Gastroesophageal sphincter (tissue), 4 donors: ENCODE results near the gene BCL2L1. TPM values are rescaled to one million over a fixed set of nuclear protein-coding genes. Genes with fewer than 3 reads are reported as not detected.

ENCODE experiments used
- ATAC-seq: fragments of 150-250 bp; one replicate; pipeline ENCODE4 v1.9.1; 2016; ENCODE audit warnings: mild to moderate bottlenecking, moderate library complexity
- H3K27ac ChIP-seq, 4 donors: fragments of 200-600 bp; sonication (generic) in 3 of 4; 1 replicate in 3 of 4; 2 replicates in 1 of 4; pipeline ENCODE4 v1.5.1; 2016 to 2019
- H3K27me3 ChIP-seq: fragments of 200-600 bp; sonication (generic); one replicate; pipeline ENCODE4 v1.5.1; 2019
- H3K36me3 ChIP-seq, 2 donors: fragments of 200-600 bp; sonication (generic); one replicate each; pipeline ENCODE4 v1.5.1; 2019; ENCODE audit warnings: control low read depth in 1 of 2
- H3K4me1 ChIP-seq, 3 donors: fragments of 200-600 bp; sonication (generic); 1 replicate in 2 of 3; 2 replicates in 1 of 3; pipeline ENCODE4 v1.5.1; 2016 to 2019; ENCODE audit warnings: control low read depth in 2 of 3
- H3K4me3 ChIP-seq, 2 donors: fragments of 200-600 bp; sonication (generic); one replicate each; pipeline ENCODE4 v1.5.1; 2019; ENCODE audit warnings: mild to moderate bottlenecking in 1 of 2, moderate library complexity in 1 of 2
- H3K9me3 ChIP-seq, 3 donors: fragments of 200-600 bp; sonication (generic); one replicate each; pipeline ENCODE4 v1.5.1; 2017 to 2019; ENCODE audit warnings: control low read depth in 2 of 3
- CTCF ChIP-seq, 4 experiments: fragments of 200-600 bp in 2 of 4; fragments of 450-650 bp in 2 of 4; sonication (generic) in 1 of 4; IDR thresholded peaks; one replicate each; pipeline ENCODE4 v1.5.1; 2017 to 2019; ENCODE audit warnings: antibody characterized with exemption in 4 of 4, mild to moderate bottlenecking in 2 of 4, moderate library complexity in 2 of 4
- EP300 ChIP-seq: sonication (generic); formaldehyde crosslinking; IDR thresholded peaks from one replicate; pipeline ENCODE4 v1.6.1; 2017; ENCODE audit warnings: antibody characterized with exemption, mild to moderate bottlenecking
- POLR2A ChIP-seq, 2 donors: fragments of 450-650 bp; IDR thresholded peaks; one replicate each; pipeline ENCODE4 v1.6.1; 2017; ENCODE audit warnings: antibody characterized with exemption in 2 of 2, mild to moderate bottlenecking in 2 of 2, moderate library complexity in 1 of 2
- POLR2AphosphoS5 ChIP-seq: sonication (generic); formaldehyde crosslinking; IDR thresholded peaks from one replicate; pipeline ENCODE4 v1.6.1; 2017; ENCODE audit warnings: antibody characterized with exemption
- WGBS, 2 donors: methylation state at CpG; one replicate each; pipeline ENCODE4 v1.1.5; 2018; ENCODE audit warnings: low coverage in 1 of 2; 5-methylcytosine and 5-hydroxymethylcytosine counted together
- total RNA-seq, 4 donors: library from RNA; depleted of rRNA; stranded (reverse); fragments of >200 nt; gene quantifications; one replicate each; pipeline ENCODE4 v1.1.0, GENCODE V29; 2016

Gene BCL2L1
- total RNA-seq, 4 donors from 2014 or later, result 71.9 to 171 (median 135) TPM

- H3K27ac ChIP-seq, result peak overlapping the region in 3 of 4 donors; percentile 77 to 88 (median 88)
- H3K4me3 ChIP-seq, result no peak overlapping the region
- H3K4me1 ChIP-seq, result peaks cover 0 to 79% (median 49%) of the 10 kb centered on the region in 3 donors
- peaks cover 0 to 31% of the 10 kb centered on the region in 2 donors for H3K36me3 ChIP-seq
- ATAC-seq, result no peak
- no peak for TF ChIP-seq POLR2AphosphoS5
- TF ChIP-seq POLR2A (IDR thresholded peaks at IDR 0.05), result no peak
- TF ChIP-seq EP300, result no peak
- TF ChIP-seq CTCF (IDR thresholded peaks at IDR 0.05), result no peak
- no peaks in the 10 kb centered on the region for H3K9me3 ChIP-seq
- 37 to 48% methylated on average over 2 to 3 of the region's 11 CpGs for WGBS, 2 donors
- H3K27me3 ChIP-seq, result no peaks in the 10 kb centered on the region
Measured at GRCh38 chr20:31663838-31664695, 58.6 kb downstream of the BCL2L1 start.

GRCh38 chr20:31663524-31663837 lies 59.2 kb downstream of the BCL2L1 start:
- ATAC-seq, result no peak
- Histone ChIP-seq H3K4me1 (peaks cover 0 to 73% (median 49%) of the 10 kb centered on the region in 3 donors), H3K36me3 (peaks cover 0 to 31% of the 10 kb centered on the region in 2 donors), H3K9me3 (no peaks in the 10 kb centered on the region), H3K27ac (peak overlapping the region in 3 of 4 donors; percentile 77 to 88 (median 88)), H3K4me3 (no peak overlapping the region), H3K27me3 (no peaks in the 10 kb centered on the region)
- TF ChIP-seq POLR2AphosphoS5, result no peak
- no peak for TF ChIP-seq EP300
- no peak for TF ChIP-seq CTCF (IDR thresholded peaks at IDR 0.05)
- TF ChIP-seq POLR2A (IDR thresholded peaks at IDR 0.05), result no peak
- WGBS, 2 donors, result 90% methylated on average over 2 of the region's 2 CpGs; no CpG with 5 or more reads in 1 of the 2 donors

DNA sequence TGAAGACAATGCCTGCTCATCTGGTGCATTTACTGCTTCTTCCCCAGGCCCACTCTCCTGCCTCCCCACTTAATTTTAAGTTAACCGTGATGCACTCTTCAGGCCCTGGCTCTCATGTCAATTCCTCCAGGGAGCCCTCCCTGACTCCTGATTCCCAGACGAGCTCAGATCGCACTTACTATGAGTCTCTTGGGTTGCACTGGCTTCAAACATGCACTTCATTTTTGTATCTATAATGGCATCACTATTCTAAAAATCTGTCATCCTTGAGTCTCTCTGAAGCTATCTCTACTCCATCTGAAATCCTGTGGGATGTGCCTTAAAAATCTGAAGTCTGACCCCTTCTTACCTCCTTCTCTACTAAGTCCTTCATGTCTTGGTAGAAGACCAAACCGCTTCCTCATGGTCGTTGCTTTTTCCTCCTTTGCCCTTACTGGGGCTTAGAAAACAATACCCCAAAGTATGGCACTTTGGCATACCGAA lies 60.3 kb downstream of the BCL2L1 start:
- ATAC-seq, result no peak
- no peaks in the 10 kb centered on the region for H3K9me3 ChIP-seq
- H3K36me3 ChIP-seq, result peaks cover 0 to 31% of the 10 kb centered on the region in 2 donors
- peaks cover 0 to 62% (median 43%) of the 10 kb centered on the region in 3 donors for H3K4me1 ChIP-seq
- no peak for TF ChIP-seq CTCF (IDR thresholded peaks at IDR 0.05)
- no peak for TF ChIP-seq EP300
- no peak for TF ChIP-seq POLR2A (IDR thresholded peaks at IDR 0.05)
- no peak for TF ChIP-seq POLR2AphosphoS5
- peak overlapping the region in 1 of 2 donors; percentile 42 for H3K4me3 ChIP-seq
- no peaks in the 10 kb centered on the region for H3K27me3 ChIP-seq
- 67% methylated on average over 6 of the region's 6 CpGs; no CpG with 5 or more reads in 1 of the 2 donors for WGBS, 2 donors
- peak overlapping the region in 3 of 4 donors; percentile 64 to 82 (median 79) for H3K27ac ChIP-seq

GRCh38 chr20:31661625-31662371 lies 60.9 kb downstream of the BCL2L1 start:
- 12 to 15% methylated on average over 12 of the region's 31 CpGs for WGBS, 2 donors
- Histone ChIP-seq H3K4me1 (peaks cover 0 to 56% (median 38%) of the 10 kb centered on the region in 3 donors), H3K9me3 (no peaks in the 10 kb centered on the region), H3K4me3 (peak overlapping the region in 1 of 2 donors; percentile 42), H3K36me3 (peaks cover 0 to 31% of the 10 kb centered on the region in 2 donors), H3K27me3 (no peaks in the 10 kb centered on the region), H3K27ac (peak overlapping the region in 3 of 4 donors; percentile 64 to 82 (median 79))
- peak; percentile 85 for ATAC-seq
- TF ChIP-seq POLR2A (IDR thresholded peaks at IDR 0.05), result peak in 1 of 2 donors; percentile 20
- TF ChIP-seq POLR2AphosphoS5, result no peak
- peak in 3 of 4 experiments; percentile 62 to 93 (median 83) for TF ChIP-seq CTCF (IDR thresholded peaks at IDR 0.05)
- no peak for TF ChIP-seq EP300
